Suprapubic skin (tissue), 4 donors: ENCODE data around the gene PLA2G4F.

Source experiments
- CTCF ChIP-seq, 2 donors: fragments of 200-600 bp in 1 of 2; fragments of 450-650 bp in 1 of 2; sonication (generic) in 1 of 2; IDR thresholded peaks; one replicate each; pipeline ENCODE4 v1.5.1; 2016 to 2019; ENCODE audit warnings: antibody characterized with exemption in 2 of 2, mild to moderate bottlenecking in 1 of 2, moderate library complexity in 1 of 2
- POLR2A ChIP-seq, 2 donors: fragments of 450-650 bp; IDR thresholded peaks; one replicate each; pipeline ENCODE4 v1.6.1; 2017; ENCODE audit warnings: antibody characterized with exemption in 2 of 2, mild to moderate bottlenecking in 2 of 2, moderate library complexity in 2 of 2
- POLR2AphosphoS5 ChIP-seq, 3 donors: sonication (generic); formaldehyde crosslinking; IDR thresholded peaks; one replicate each; pipeline ENCODE4 v1.6.1; 2017; ENCODE audit warnings: antibody characterized with exemption in 3 of 3

DNA sequence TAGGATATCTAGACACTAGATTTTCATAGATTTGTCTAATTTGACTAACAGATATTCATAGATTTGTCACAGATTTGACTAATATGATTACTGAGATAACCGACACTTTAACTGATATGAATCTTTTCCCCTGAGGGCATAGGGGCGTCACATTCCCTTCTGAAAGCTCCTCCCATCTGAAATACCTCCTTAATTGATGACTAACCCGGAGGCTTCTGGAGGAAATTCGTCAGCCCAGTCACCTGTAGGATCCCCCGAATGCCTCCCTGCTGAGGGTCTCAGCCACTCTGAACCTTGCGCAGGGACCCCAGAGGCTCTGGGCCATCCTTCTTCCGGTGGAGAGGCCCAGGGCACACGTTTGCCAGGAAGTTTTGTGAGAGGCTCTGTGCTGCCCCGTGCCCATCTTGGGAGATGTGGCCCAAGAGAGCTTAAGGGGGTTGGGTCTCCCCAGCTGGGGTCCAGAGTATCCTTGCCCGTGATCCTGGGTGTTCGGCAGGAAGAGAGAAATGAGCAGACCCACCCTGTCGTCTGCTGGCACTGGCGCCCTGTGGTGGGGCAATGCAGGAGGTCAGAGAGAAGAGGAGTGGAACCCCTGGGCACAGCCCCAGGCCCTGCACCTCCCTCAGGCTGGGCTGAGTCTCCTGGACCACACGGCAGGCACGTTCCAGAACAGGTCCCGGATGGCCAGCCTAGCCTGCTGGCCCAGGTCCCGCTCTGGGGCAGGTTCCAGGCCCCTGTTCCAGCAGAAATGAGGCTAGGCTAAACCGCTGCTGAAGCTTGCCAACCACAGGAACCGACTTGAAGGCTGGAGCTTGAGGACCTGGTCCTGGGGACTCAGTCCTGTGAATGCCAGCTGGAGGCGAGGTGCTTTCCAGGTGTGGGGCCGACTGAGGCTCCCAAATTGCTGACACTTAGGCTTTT, 63.8 kb downstream of the PLA2G4F start:
- TF ChIP-seq CTCF (IDR thresholded peaks at IDR 0.05) (no peak), POLR2AphosphoS5 (IDR thresholded peaks at IDR 0.05) (no peak), POLR2A (IDR thresholded peaks at IDR 0.05) (no peak)
